ENCODE measurements around the gene ADK. TPM values are rescaled to one million over a fixed set of nuclear protein-coding genes. Genes with fewer than 3 reads are reported as not detected.
"Not testable (repeated sequence)": the region's sequence is repeated elsewhere in the genome, so short reads cannot be mapped to it uniquely, and the experiment has no call there.

The ADK gene
- total and polyA plus RNA-seq, 8 donors = 7.2 to 66.1 (median 21.5) TPM

- no peak for TF ChIP-seq CTCF (IDR thresholded peaks at IDR 0.05)
- H3K36me3 ChIP-seq = no peaks in the 10 kb centered on the region
- no peaks in the 10 kb centered on the region for H3K9me3 ChIP-seq
- no peak overlapping the region for H3K27ac ChIP-seq
- 87 to 96% (median 94%) methylated on average over 2 of the region's 2 CpGs for WGBS, 5 donors
- DNase-seq = no peak
- no peaks in the 10 kb centered on the region for H3K27me3 ChIP-seq
- no peak overlapping the region for H3K4me3 ChIP-seq
- H3K4me1 ChIP-seq = peaks cover 0 to 13% (median 6%) of the 10 kb centered on the region in 4 donors
- intact Hi-C loops (cut with DNase I; ENCODE audit: low total_unique reads) = no loop called here
Measured at GRCh38 chr10:74297389-74298080, 146.5 kb downstream of the ADK start.

- H3K4me1 ChIP-seq; H3K9me3 ChIP-seq; intact Hi-C loops (cut with DNase I; ENCODE audit: low total_unique reads); H3K27me3 ChIP-seq; H3K27ac ChIP-seq; H3K36me3 ChIP-seq; H3K4me3 ChIP-seq; DNase-seq: not testable (repeated sequence)
- WGBS, 5 donors = 73 to 100% (median 97%) methylated on average over 2 of the region's 2 CpGs
Measured at GRCh38 chr10:74300074-74300621, 149.1 kb downstream of the ADK start.

GRCh38 chr10:74300666-74301065, 149.6 kb downstream of the ADK start:
- DNase-seq = no peak
- intact Hi-C loops (cut with DNase I; ENCODE audit: low total_unique reads) = no loop called here
- Histone ChIP-seq H3K27me3 (no peaks in the 10 kb centered on the region), H3K9me3 (no peaks in the 10 kb centered on the region), H3K4me3 (no peak overlapping the region), H3K36me3 (no peaks in the 10 kb centered on the region), H3K4me1 (no peaks in the 10 kb centered on the region), H3K27ac (no peak overlapping the region)
- 0 to 94% (median 44%) methylated on average over 1 of the region's 1 CpG for WGBS, 5 donors
- TF ChIP-seq POLR2A (IDR thresholded peaks at IDR 0.05) (no peak), EP300 (IDR thresholded peaks at IDR 0.05) (no peak), POLR2AphosphoS5 (IDR thresholded peaks at IDR 0.05) (no peak), CTCF (IDR thresholded peaks at IDR 0.05) (no peak)

GRCh38 chr10:74305730-74306129, 154.7 kb downstream of the ADK start:
- H3K4me1 ChIP-seq = peaks cover 0 to 8% (median 0%) of the 10 kb centered on the region in 4 donors
- H3K27me3 ChIP-seq = no peaks in the 10 kb centered on the region
- no peak for DNase-seq
- H3K4me3 ChIP-seq = no peak overlapping the region
- no peaks in the 10 kb centered on the region for H3K9me3 ChIP-seq
- TF ChIP-seq POLR2AphosphoS5 (IDR thresholded peaks at IDR 0.05) (no peak), EP300 (IDR thresholded peaks at IDR 0.05) (no peak), CTCF (IDR thresholded peaks at IDR 0.05) (no peak), POLR2A (IDR thresholded peaks at IDR 0.05) (no peak)
- no peak overlapping the region for H3K27ac ChIP-seq
- intact Hi-C loops (cut with DNase I; ENCODE audit: low total_unique reads) = no loop called here
- WGBS, 5 donors = 89 to 96% (median 94%) methylated on average over 3 of the region's 3 CpGs
- H3K36me3 ChIP-seq = no peaks in the 10 kb centered on the region

All from stomach (tissue), 9 donors.